ENCODE measurements around the gene MAP3K21. TPM values are rescaled to one million over a fixed set of nuclear protein-coding genes. Genes with fewer than 3 reads are reported as not detected.

The MAP3K21 gene
- total RNA-seq, 2 experiments from 2014 or later: 0.44 to 0.45 TPM

GRCh38 chr1:233299450-233299849 lies 28.1 kb upstream of the MAP3K21 start:
- ChIA-PET POLR2A (no interaction called here), CTCF (no interaction called here)
- Mint-ChIP-seq H3K27me3 (ENCODE audit: low read depth) (peaks cover 10% of the 10 kb centered on the region), H3K9me3 (ENCODE audit: insufficient read depth) (no peaks in the 10 kb centered on the region), H3K36me3 (ENCODE audit: low read depth) (no peaks in the 10 kb centered on the region), H3K4me1 (ENCODE audit: low read depth) (peaks cover 15% of the 10 kb centered on the region), H3K27ac (no peak overlapping the region), H3K4me3 (no peak overlapping the region)
- DNase-seq (no peak), ATAC-seq (no peak)

DNA sequence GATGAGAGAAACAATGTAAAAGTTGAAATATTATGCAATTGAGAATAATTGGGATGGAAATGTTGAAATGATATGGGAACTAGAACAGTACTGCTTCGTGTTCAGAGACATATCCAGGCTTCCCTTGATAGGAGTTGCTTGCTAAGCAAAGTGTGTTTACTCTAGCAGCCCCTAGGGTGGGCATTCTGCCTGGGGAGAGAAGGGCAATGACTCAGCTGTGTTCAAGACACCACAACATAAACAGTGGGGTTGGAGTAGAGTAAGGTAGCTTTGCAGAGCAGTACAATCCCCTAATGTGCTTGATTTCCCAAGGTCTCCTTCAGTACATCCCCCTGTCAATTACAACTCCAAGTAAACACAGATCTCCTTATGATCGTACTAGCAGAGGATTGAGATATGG lies 27.2 kb upstream of the MAP3K21 start:
- no peak for DNase-seq
- CTCF ChIA-PET: interaction anchor here (1.4 kb wide), 1 partner anchor 17 kb away, joined by 5 read pairs; no protein-coding TSS in a partner anchor
- peaks cover 8% of the 10 kb centered on the region for H3K4me1 Mint-ChIP-seq (ENCODE audit: low read depth)
- no peak overlapping the region for H3K4me3 Mint-ChIP-seq
- H3K36me3 Mint-ChIP-seq (ENCODE audit: low read depth): no peaks in the 10 kb centered on the region
- ATAC-seq: no peak
- H3K9me3 Mint-ChIP-seq (ENCODE audit: insufficient read depth): no peaks in the 10 kb centered on the region
- H3K27ac Mint-ChIP-seq: no peak overlapping the region
- H3K27me3 Mint-ChIP-seq (ENCODE audit: low read depth): peaks cover 10% of the 10 kb centered on the region
- POLR2A ChIA-PET: no interaction called here

- H3K36me3 Mint-ChIP-seq (ENCODE audit: low read depth): no peaks in the 10 kb centered on the region
- H3K4me1 Mint-ChIP-seq (ENCODE audit: low read depth): no peaks in the 10 kb centered on the region
- DNase-seq: peak; percentile 27
- no peak overlapping the region for H3K4me3 Mint-ChIP-seq
- peak; percentile 49 for ATAC-seq
- ChIA-PET POLR2A (no interaction called here), CTCF (interaction anchor here (0.6 to 2.4 kb wide), 14 partner anchors 9 to 762 kb away, joined by 3 to 15 read pairs (median 3); partner anchors contain the start of gene PCNX2)
- H3K9me3 Mint-ChIP-seq (ENCODE audit: insufficient read depth): no peaks in the 10 kb centered on the region
- H3K27ac Mint-ChIP-seq: no peak overlapping the region
- peaks cover 25% of the 10 kb centered on the region for H3K27me3 Mint-ChIP-seq (ENCODE audit: low read depth)
Observed at GRCh38 chr1:233304489-233305102, 22.9 kb upstream of the MAP3K21 start.

DNA sequence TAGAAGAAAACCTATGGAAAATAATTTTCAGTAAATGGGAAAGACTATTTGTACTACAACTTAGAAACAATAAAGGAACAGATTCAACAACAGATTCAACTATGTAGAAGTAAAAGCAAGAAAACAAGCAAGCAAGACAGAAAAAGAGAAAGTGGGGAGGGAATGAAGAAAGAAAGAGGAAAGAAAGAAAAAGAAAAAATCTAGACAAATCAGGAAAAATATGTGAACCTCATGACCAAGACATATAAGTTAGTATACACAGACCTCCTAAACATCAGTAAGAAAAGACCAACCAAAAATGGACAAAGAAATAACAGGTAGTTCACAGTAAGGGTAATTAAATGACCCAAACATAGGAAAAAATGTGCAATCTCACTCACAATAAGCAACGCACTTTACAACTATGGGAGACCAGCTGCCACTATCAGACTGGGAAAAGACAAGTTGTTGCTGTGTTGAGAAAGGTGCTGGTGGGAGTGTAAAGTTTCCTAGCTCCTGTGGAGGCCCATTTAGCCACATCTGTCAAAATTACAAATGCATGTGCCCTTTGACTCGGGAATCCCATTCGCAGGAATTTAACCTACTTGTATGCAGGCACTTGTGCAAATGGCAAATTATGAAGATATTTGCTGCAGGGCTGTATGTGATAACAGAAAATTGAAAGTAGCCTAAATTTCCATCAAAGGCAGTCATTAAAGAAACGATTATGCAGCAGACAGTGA lies 13.9 kb upstream of the MAP3K21 start:
- ChIA-PET POLR2A (no interaction called here), CTCF (no interaction called here)
- Mint-ChIP-seq H3K27ac (no peak overlapping the region), H3K9me3 (ENCODE audit: insufficient read depth) (no peaks in the 10 kb centered on the region), H3K27me3 (ENCODE audit: low read depth) (peaks cover 33% of the 10 kb centered on the region), H3K36me3 (ENCODE audit: low read depth) (no peaks in the 10 kb centered on the region), H3K4me1 (ENCODE audit: low read depth) (no peaks in the 10 kb centered on the region), H3K4me3 (no peak overlapping the region)
- no peak for ATAC-seq
- DNase-seq: no peak

GRCh38 chr1:233315718-233316301 lies 11.7 kb upstream of the MAP3K21 start:
- Mint-ChIP-seq H3K4me1 (ENCODE audit: low read depth) (no peaks in the 10 kb centered on the region), H3K36me3 (ENCODE audit: low read depth) (no peaks in the 10 kb centered on the region), H3K27me3 (ENCODE audit: low read depth) (peaks cover 45% of the 10 kb centered on the region), H3K9me3 (ENCODE audit: insufficient read depth) (no peaks in the 10 kb centered on the region), H3K27ac (no peak overlapping the region), H3K4me3 (no peak overlapping the region)
- DNase-seq (no peak), ATAC-seq (no peak)
- CTCF ChIA-PET: interaction anchor here (0.7 to 2.0 kb wide), 4 partner anchors 9 to 125 kb away, joined by 3 to 8 read pairs (median 4); no protein-coding TSS in a partner anchor
- POLR2A ChIA-PET: interaction anchor here (0.8 kb wide), 1 partner anchor 51 kb away, joined by 3 read pairs; no protein-coding TSS in a partner anchor

GRCh38 chr1:233316473-233316872 lies 11.1 kb upstream of the MAP3K21 start:
- ATAC-seq (no peak), DNase-seq (no peak)
- Mint-ChIP-seq H3K4me1 (ENCODE audit: low read depth) (no peaks in the 10 kb centered on the region), H3K9me3 (ENCODE audit: insufficient read depth) (no peaks in the 10 kb centered on the region), H3K27ac (no peak overlapping the region), H3K27me3 (ENCODE audit: low read depth) (peaks cover 45% of the 10 kb centered on the region), H3K4me3 (no peak overlapping the region), H3K36me3 (ENCODE audit: low read depth) (no peaks in the 10 kb centered on the region)
- ChIA-PET CTCF (interaction anchor here (0.7 to 2.0 kb wide), 4 partner anchors 10 to 125 kb away, joined by 3 to 8 read pairs (median 4); no protein-coding TSS in a partner anchor), POLR2A (interaction anchor here (0.8 kb wide), 1 partner anchor 51 kb away, joined by 3 read pairs; no protein-coding TSS in a partner anchor)

DNA sequence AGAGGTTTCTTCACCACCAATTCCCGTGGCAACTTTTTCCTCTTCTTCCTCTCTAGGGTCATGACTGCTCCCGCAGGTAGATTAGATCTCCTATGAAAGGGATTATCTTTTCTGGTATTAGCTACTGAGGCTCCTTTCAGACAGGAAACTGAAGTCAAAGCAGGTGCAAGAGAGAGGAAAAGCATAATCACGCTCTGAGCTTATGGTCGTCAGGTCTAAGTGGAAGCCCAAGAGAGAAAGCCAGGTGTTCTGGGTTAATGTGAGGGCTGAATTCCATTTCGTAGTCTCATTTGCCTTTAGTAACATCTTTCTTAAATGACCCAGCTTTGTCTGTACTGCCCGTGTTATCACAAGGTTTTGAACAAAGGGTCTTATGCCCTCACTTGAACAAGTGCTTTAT lies 8.3 kb upstream of the MAP3K21 start:
- CTCF ChIA-PET: no interaction called here

GRCh38 chr1:233320023-233320422 lies 7.5 kb upstream of the MAP3K21 start:
- Mint-ChIP-seq H3K4me1 (ENCODE audit: low read depth) (no peaks in the 10 kb centered on the region), H3K27me3 (ENCODE audit: low read depth) (peaks cover 41% of the 10 kb centered on the region), H3K36me3 (ENCODE audit: low read depth) (no peaks in the 10 kb centered on the region), H3K27ac (no peak overlapping the region), H3K4me3 (no peak overlapping the region), H3K9me3 (ENCODE audit: insufficient read depth) (no peaks in the 10 kb centered on the region)
- DNase-seq: no peak
- ATAC-seq: no peak
- ChIA-PET POLR2A (no interaction called here), CTCF (no interaction called here)

More for the DNA sequence above, 8.3 kb upstream of the MAP3K21 start:
- peaks cover 42% of the 10 kb centered on the region for H3K27me3 Mint-ChIP-seq (ENCODE audit: low read depth)
- POLR2A ChIA-PET: no interaction called here
- no peak overlapping the region for H3K27ac Mint-ChIP-seq
- no peaks in the 10 kb centered on the region for H3K9me3 Mint-ChIP-seq (ENCODE audit: insufficient read depth)
- no peak for ATAC-seq
- H3K4me1 Mint-ChIP-seq (ENCODE audit: low read depth): no peaks in the 10 kb centered on the region
- no peaks in the 10 kb centered on the region for H3K36me3 Mint-ChIP-seq (ENCODE audit: low read depth)
- DNase-seq: no peak
- H3K4me3 Mint-ChIP-seq: no peak overlapping the region

GRCh38 chr1:233323718-233324117 lies 3.8 kb upstream of the MAP3K21 start:
- Mint-ChIP-seq H3K9me3 (ENCODE audit: insufficient read depth) (no peaks in the 10 kb centered on the region), H3K4me1 (ENCODE audit: low read depth) (peaks cover 5% of the 10 kb centered on the region), H3K27me3 (ENCODE audit: low read depth) (peaks cover 34% of the 10 kb centered on the region), H3K36me3 (ENCODE audit: low read depth) (no peaks in the 10 kb centered on the region), H3K4me3 (no peak overlapping the region), H3K27ac (no peak overlapping the region)
- CTCF ChIA-PET: interaction anchor here (1.4 kb wide), 1 partner anchor 19 kb away, joined by 7 read pairs; no protein-coding TSS in a partner anchor
- POLR2A ChIA-PET: no interaction called here
- ATAC-seq (no peak), DNase-seq (no peak)

DNA sequence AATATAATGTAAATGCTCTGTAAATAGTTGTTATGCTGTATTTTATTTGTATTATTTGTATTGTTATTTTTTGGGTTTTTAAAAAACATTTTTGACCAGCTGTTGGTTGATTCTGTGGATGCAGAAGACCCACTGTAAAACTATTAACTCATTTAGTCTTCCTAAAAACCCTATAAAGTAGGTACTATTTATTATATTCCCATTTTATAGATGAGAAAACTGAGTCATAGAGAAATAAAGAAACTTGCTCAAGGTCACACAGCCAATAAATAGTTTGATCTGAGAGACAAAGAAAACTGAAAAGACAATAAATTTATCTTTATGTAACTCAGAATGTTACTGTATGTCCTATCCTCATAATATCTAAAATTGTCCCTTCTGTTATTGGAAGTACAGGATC lies 1.2 kb upstream of the MAP3K21 start:
- H3K9me3 Mint-ChIP-seq (ENCODE audit: insufficient read depth): no peaks in the 10 kb centered on the region
- no peak overlapping the region for H3K27ac Mint-ChIP-seq
- POLR2A ChIA-PET: no interaction called here
- CTCF ChIA-PET: no interaction called here
- DNase-seq (no peak), ATAC-seq (no peak)
- no peak overlapping the region for H3K4me3 Mint-ChIP-seq
- H3K4me1 Mint-ChIP-seq (ENCODE audit: low read depth): peaks cover 9% of the 10 kb centered on the region
- H3K27me3 Mint-ChIP-seq (ENCODE audit: low read depth): peaks cover 39% of the 10 kb centered on the region
- no peaks in the 10 kb centered on the region for H3K36me3 Mint-ChIP-seq (ENCODE audit: low read depth)

DNA sequence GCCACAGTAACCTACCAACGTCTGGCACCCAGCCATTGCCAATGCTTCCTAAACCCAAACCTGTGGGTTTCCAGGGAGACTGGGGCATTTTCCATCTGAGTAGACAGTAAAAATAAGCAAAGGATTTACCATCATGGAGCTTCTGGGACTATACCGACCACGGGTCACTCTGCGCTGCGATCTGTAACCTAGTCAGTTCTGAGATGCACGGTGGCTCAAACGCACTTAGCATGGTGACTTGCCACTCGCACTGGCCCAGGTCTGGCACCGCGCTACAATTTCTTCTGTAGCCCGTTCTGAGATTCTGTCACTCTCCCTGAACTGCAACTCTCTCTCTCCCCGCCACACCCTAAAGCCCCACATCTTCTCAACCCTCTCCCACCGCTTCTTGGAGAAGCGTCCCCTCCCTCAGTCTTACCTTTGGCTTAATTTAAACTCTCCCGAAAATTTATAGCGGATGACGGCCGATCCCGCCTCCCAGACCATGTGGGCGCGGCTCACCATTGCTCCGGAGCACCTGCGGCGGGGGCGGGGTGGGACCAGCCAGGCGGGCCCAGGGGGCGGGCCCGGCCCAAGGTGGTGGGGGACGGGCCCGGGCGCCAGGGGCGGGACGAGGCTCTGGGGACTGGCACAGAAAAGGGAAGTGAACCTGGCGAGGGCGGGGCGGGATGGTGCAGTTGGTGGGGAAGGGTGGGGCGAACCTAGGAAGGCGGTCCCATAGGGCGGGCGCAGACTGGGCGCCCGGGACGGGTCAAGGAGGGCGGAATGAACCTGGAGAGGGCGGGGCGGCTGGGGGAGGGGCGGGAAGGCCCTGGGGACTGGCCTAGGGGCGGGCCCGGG lies 493 bp upstream of the MAP3K21 start:
- ChIA-PET POLR2A (no interaction called here), CTCF (no interaction called here)
- H3K27ac Mint-ChIP-seq: no peak overlapping the region
- no peaks in the 10 kb centered on the region for H3K9me3 Mint-ChIP-seq (ENCODE audit: insufficient read depth)
- peaks cover 41% of the 10 kb centered on the region for H3K27me3 Mint-ChIP-seq (ENCODE audit: low read depth)
- H3K4me3 Mint-ChIP-seq: peak overlapping the region; percentile 63
- peak; percentile 92 for ATAC-seq
- peak; percentile 89 for DNase-seq
- H3K36me3 Mint-ChIP-seq (ENCODE audit: low read depth): no peaks in the 10 kb centered on the region
- peaks cover 9% of the 10 kb centered on the region for H3K4me1 Mint-ChIP-seq (ENCODE audit: low read depth)

All from activated CD8-positive, alpha-beta T cell treated with anti-CD3 and anti-CD28 coated beads, Interleukin-2, amount 10 ng/mL, durations not matched to agents 7 days and 5 days (primary cell).